HG03103 (cell line): ENCODE measurements around the gene PPP4R3A.
"Not testable (repeated sequence)": the region's sequence is repeated elsewhere in the genome, so short reads cannot be mapped to it uniquely, and the experiment has no call there.

Source experiments
- ATAC-seq: cut with Tn5 transposase; IDR thresholded peaks from one replicate; pipeline ENCODE4 v1.9.1; 2021; ENCODE audit warnings: low read depth; ENCODE audit not compliant: unreplicated experiment

PPP4R3A gene

DNA sequence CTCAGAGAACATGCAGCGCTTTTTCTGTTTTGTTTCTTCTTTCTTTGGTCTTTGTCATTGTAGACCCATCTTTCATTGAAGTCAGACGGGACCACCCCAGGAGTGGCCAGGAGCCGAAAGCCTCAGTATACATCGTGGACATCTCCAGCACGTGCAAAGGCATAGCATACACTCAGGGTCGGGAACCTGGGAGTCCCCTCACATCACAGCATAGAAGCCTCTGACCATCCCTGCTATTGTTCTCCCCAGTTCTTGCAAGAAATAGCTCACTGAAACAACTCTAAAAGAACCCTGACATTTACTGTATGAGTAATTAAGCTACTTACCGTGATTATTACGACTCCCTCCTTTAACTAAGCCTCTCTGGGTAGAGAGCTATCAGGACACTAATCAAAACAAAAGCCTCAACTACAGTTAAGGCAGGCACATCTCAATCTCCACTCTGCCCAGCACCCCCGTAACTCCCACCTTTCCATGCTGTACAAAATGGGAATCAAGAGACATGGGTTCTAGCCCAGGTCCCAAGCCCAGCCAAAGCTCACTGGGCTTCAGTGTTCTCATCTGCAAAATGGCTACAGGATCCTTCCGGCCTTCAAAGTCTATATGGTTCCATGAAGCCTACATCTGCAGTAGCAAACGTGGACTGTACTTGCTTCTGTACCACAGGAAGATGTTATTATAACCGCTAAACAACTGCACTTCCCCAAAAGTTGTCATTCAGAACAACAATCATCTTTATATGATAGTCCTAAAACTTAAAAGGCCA is 99.2 kb downstream of the PPP4R3A start:
- no peak for ATAC-seq

DNA sequence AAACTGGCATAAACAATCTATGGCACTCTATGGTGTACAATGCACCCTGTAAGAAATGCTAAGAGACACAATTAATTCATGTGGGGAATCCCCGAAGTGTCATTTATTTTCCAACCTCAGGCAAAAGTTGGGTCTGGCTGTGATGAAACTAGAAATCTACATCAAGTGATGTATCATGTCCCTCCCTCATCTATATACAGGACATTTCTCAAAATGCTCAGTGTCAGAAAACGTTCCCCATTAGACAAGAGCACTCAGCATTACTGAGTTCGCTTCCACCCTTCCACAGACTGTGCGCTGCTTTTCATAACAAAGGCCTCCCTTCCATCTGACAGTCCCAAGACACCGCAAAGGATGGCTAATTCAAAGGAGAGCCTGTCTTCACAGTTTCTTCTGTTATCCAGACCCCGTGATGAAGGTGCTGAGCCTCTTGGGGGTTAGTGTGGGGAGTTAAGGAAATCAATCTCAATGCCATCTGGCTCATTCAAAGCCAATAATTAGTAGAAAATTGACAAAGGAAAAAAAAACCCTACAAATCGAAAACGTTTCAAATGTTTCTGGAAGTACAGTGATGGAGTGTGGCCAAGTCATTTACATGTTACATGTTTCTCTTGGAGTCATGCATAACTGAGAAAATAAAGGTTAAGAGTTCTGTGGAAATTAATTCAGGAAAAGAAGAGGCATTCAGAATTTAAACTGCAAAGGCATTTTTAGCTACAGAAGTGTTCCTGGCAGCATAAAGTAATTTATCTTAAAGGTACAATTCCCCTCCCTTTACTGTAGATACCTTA is 100.0 kb downstream of the PPP4R3A start:
- ATAC-seq = no peak

DNA sequence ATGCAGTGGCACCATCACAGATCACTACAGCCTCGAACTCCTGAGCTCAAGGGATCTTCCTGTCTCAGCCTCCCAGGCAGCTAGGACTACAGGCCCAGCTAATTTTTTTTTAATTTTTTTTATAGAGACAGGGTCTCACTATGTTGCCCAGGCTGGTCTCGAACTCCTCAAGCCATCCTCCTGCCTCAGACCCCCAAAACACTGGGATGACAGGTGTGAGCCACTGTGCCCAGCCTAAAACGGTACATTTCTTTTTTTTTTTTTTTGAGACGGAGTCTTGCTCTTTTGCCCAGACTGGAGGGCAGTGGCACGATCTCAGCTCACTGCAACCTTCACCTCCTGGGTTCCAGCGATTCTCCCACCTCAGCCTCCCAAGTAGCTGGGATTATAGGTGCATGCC is 100.9 kb downstream of the PPP4R3A start:
- ATAC-seq = not testable (repeated sequence)
